Chondrocyte (in vitro differentiated cells): ENCODE results near the gene RAB3IL1. TPM values are rescaled to one million over a fixed set of nuclear protein-coding genes. Genes with fewer than 3 reads are reported as not detected.

Experiments
- DNase-seq: peaks from one replicate; pipeline ENCODE4 v3.0.0; 2021; ENCODE audit warnings: mixed read lengths, low spot score
- H3K27ac Mint-ChIP-seq: one replicate; pipeline ENCODE4 v1.8.0; 2021; ENCODE audit warnings: mild to moderate bottlenecking, moderate library complexity, mixed read lengths; ENCODE audit not compliant: unreplicated experiment
- H3K27me3 Mint-ChIP-seq: 2 replicates; pipeline ENCODE4 v1.8.0; 2021; ENCODE audit warnings: low read depth, mixed read lengths
- H3K36me3 Mint-ChIP-seq: 2 replicates; pipeline ENCODE4 v1.8.0; 2021; ENCODE audit warnings: low read depth, mixed read lengths
- H3K4me1 Mint-ChIP-seq: 2 replicates; pipeline ENCODE4 v1.8.0; 2021; ENCODE audit warnings: low read depth, mild to moderate bottlenecking, mixed read lengths
- H3K4me3 Mint-ChIP-seq: one replicate; pipeline ENCODE4 v1.8.0; 2021; ENCODE audit warnings: mild to moderate bottlenecking, moderate library complexity, mixed read lengths; ENCODE audit not compliant: unreplicated experiment
- H3K9me3 Mint-ChIP-seq: 2 replicates; pipeline ENCODE4 v1.8.0; 2021; ENCODE audit warnings: low read depth, mixed read lengths
- CTCF ChIP-seq: fragments of 200-600 bp; sonication (generic); IDR thresholded peaks from 2 replicates; pipeline ENCODE4 v1.5.0; 2021; ENCODE audit warnings: antibody characterized with exemption, mild to moderate bottlenecking, moderate library complexity
- total RNA-seq: library from RNA; stranded (reverse); gene quantifications from 3 replicates; pipeline ENCODE4 v1.2.1, GENCODE V29; 2021

The RAB3IL1 gene
- total RNA-seq, 1 donor from 2014 or later: 24.7 TPM

GRCh38 chr11:61879152-61879551 lies 38.2 kb downstream of the RAB3IL1 start:
- Mint-ChIP-seq H3K27ac (no peak overlapping the region), H3K4me3 (no peak overlapping the region), H3K27me3 (no peaks in the 10 kb centered on the region), H3K9me3 (no peaks in the 10 kb centered on the region), H3K4me1 (peaks cover 56% of the 10 kb centered on the region), H3K36me3 (peaks cover 20% of the 10 kb centered on the region)
- no peak for TF ChIP-seq CTCF
- no peak for DNase-seq

DNA sequence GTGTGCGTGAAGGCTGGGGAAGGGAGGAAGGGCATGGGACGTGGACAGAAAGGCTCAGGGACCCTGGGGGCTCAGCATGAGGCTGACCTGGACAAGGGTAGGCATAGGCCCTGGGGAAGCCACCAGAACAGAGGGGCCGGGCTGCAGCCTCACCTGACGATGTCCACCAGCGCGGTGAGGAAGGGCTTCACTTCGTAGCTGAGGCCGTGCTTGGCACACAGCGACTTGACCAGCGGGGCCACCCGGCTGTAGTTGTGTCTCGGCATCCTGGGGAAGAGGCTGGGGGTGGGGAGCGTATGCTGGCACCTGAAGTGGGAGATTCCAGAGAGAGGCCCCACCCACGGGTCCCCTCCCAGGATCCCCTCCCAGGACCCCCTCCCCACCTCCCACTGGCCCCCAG lies 41.7 kb downstream of the RAB3IL1 start:
- no peaks in the 10 kb centered on the region for H3K9me3 Mint-ChIP-seq
- no peak overlapping the region for H3K4me3 Mint-ChIP-seq
- no peak for DNase-seq
- H3K27ac Mint-ChIP-seq: no peak overlapping the region
- peaks cover 14% of the 10 kb centered on the region for H3K36me3 Mint-ChIP-seq
- peaks cover 40% of the 10 kb centered on the region for H3K4me1 Mint-ChIP-seq
- no peak for TF ChIP-seq CTCF
- no peaks in the 10 kb centered on the region for H3K27me3 Mint-ChIP-seq

DNA sequence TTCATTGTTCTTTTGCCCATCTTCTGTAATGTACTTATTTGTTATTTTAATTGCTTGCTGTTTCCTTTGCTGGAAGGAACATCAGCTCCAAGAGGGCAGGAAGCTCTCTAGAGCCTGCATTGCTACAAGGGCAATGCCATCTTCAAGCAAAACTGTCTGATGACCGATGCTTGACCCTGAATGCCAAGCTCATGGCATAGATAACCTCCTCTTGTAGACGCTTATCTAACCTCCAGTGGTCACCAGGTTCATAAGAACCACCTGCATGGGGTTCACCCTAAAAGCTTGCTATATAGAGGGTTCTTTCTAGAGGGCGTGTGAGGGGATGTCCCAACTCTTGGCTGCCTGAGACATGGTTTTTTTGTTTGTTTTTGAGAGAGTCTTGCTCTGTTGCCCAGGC lies 42.5 kb downstream of the RAB3IL1 start:
- H3K27me3 Mint-ChIP-seq: no peaks in the 10 kb centered on the region
- H3K27ac Mint-ChIP-seq: no peak overlapping the region
- DNase-seq: no peak
- no peak overlapping the region for H3K4me3 Mint-ChIP-seq
- peaks cover 14% of the 10 kb centered on the region for H3K36me3 Mint-ChIP-seq
- no peak for TF ChIP-seq CTCF
- H3K9me3 Mint-ChIP-seq: no peaks in the 10 kb centered on the region
- H3K4me1 Mint-ChIP-seq: peaks cover 39% of the 10 kb centered on the region

DNA sequence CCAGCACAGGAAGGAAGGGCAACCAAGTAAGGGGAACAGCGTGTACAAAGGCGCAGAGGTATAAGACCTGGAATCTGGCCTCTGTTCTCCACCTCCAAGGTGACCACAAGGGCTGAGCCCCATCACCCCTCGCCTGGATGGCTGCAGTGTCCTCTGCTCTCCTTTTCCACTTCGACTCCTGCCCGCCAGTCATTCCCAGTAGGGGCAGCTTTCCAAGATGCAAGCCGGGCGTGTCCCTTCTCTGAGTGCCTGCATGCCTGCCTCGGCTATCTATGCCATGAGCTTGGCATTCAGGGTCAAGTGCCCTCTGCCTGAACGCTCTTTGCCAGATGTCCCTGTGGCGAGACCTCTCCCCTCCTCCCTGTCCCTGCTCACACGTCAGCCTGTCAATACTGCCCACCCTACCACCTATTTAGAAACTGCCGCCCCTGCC lies 43.0 kb downstream of the RAB3IL1 start:
- peak; percentile 77 for DNase-seq
- peaks cover 42% of the 10 kb centered on the region for H3K4me1 Mint-ChIP-seq
- H3K4me3 Mint-ChIP-seq: no peak overlapping the region
- H3K27me3 Mint-ChIP-seq: no peaks in the 10 kb centered on the region
- no peak overlapping the region for H3K27ac Mint-ChIP-seq
- H3K9me3 Mint-ChIP-seq: no peaks in the 10 kb centered on the region
- H3K36me3 Mint-ChIP-seq: peaks cover 14% of the 10 kb centered on the region
- no peak for TF ChIP-seq CTCF

DNA sequence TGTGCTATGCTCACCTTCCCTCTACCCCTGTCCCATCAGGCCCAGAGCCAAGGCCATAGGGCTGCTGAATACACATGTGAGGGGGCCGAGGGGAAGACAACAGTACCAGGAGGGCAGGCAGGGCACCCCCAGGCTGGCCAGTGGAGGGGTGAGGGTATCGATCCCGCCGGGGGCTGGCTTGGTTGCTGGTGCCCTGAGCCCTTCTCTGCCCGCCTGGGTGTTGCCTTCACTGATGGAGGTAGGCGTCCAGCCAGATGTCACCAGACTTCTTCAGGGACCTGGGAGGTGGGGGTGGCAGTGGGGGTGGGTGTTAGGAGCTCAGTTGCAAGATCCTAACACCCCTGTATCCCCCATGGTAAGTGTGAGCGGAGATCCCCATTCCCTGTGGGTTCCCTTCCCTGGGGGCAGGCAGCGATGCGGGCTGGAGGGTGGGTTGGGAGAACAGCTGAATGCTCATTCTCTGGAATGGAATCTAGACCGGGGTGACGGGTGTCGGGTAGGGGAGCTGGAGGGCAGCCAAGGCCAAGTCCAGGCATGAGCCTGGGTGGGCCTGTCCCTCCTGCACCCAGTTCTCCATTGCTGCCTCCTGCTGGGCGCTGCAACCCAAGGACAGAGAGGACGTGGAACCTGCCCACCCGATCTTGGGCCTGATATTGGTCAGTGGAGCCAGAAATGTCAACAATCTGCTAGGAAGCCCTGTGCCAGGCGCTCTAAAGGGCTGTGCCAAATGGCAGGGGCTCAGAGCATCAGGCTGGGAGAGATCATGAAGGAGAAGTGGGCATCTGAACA lies 43.6 kb downstream of the RAB3IL1 start:
- H3K27ac Mint-ChIP-seq: no peak overlapping the region
- H3K4me1 Mint-ChIP-seq: peaks cover 41% of the 10 kb centered on the region
- TF ChIP-seq CTCF: no peak
- peak; percentile 86 for DNase-seq
- H3K9me3 Mint-ChIP-seq: no peaks in the 10 kb centered on the region
- peaks cover 14% of the 10 kb centered on the region for H3K36me3 Mint-ChIP-seq
- H3K27me3 Mint-ChIP-seq: no peaks in the 10 kb centered on the region
- H3K4me3 Mint-ChIP-seq: no peak overlapping the region
